ENCODE results near the gene DEXI.

DEXI gene

DNA sequence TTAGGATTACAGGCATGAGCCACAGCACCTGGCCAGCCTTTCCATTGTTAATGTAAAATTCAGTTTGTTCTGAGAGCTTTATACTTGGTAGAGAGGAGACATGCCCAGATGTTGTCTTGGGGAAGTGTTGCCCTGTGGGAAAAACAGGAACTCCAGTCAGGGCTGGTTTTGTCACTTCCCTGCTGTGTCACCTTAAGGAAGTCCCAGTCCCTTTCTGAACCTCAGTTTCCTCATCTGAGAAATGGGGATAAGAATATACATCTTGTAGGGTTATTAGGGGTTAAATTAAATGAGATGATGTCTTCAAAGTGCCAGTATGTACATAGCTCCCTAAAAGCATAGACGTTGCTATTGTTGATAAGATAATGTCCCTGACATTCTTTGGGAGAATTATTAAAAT, 27.3 kb upstream of the DEXI start:
- H3K36me3 ChIP-seq (ENCODE audit: control insufficient read depth in 2 of 2, insufficient read depth in 1 of 2, low read length in 2 of 2): peaks cover 5 to 67% of the 10 kb centered on the region in 2 experiments; a peak in 2 of 3 replicates
- ChIA-PET CTCF (interaction anchor here (0.8 to 8.2 kb wide), 3 partner anchors 287 to 411 kb away, joined by 3 to 58 read pairs (median 3); partner anchors contain the start of gene SOCS1), POLR2A (no interaction called here)
- TF ChIP-seq ZNF776 (tag by site-specific recombination; IDR thresholded peaks at IDR 0.05; ENCODE audit: borderline replicate concordance) (no peak), ZNF530 (tag by site-specific recombination; IDR thresholded peaks at IDR 0.05; ENCODE audit: low read depth) (no peak), ZNF112 (tag by site-specific recombination; IDR thresholded peaks at IDR 0.05) (no peak), ZNF747 (tag by site-specific recombination; IDR thresholded peaks at IDR 0.05) (no peak), ZNF664 (tag by site-specific recombination; IDR thresholded peaks at IDR 0.05) (no peak), ZSCAN4 (tag by site-specific recombination; IDR thresholded peaks at IDR 0.05) (no peak), ZNF510 (tag by site-specific recombination; IDR thresholded peaks at IDR 0.05; ENCODE audit: insufficient replicate concordance) (no peak), ZNF580 (tag by site-specific recombination; IDR thresholded peaks at IDR 0.05) (no peak), ZNF621 (tag by site-specific recombination; IDR thresholded peaks at IDR 0.05) (no peak), ZNF623 (tag by site-specific recombination; IDR thresholded peaks at IDR 0.05) (no peak), EGR2 (tag by site-specific recombination; IDR thresholded peaks at IDR 0.05; ENCODE audit: low read depth) (no peak), ZNF561 (tag by site-specific recombination; IDR thresholded peaks at IDR 0.05; ENCODE audit: borderline replicate concordance) (no peak), ZNF433 (tag by site-specific recombination; IDR thresholded peaks at IDR 0.05; ENCODE audit: low read depth) (no peak), ZNF19 (tag by site-specific recombination; IDR thresholded peaks at IDR 0.05; ENCODE audit: low read depth) (no peak)
- H3K27ac ChIP-seq (ENCODE audit: extremely low read depth, low read depth, low read length): no peak overlapping the region
- H3K4me3 ChIP-seq (ENCODE audit: low read depth, low read length): no peak overlapping the region
- H3K9me3 ChIP-seq (ENCODE audit: control insufficient read depth, insufficient read depth, low read depth, low read length): no peaks in the 10 kb centered on the region
- peaks cover 2% of the 10 kb centered on the region for H3K4me1 ChIP-seq (ENCODE audit: control insufficient read depth, insufficient read depth, low read length)

DNA sequence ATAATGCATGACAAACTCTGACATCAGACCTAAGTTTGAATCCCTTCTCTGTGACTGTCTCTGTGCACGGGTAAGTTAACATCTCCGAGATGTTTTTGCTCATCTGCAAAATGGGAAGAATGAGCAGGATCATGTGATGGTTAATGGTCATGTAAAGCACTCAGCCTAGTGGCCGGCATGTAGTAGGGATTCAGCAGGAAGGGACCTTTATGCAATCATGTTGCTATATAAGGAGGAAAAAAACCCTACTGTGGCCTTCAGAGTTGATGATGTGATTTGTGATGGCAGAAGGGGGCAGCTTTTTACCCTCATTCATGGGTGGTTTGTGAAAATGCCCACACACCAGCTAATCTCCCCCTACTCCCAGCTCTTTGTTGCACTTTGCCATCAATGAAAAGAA, 26.2 kb upstream of the DEXI start:
- Histone ChIP-seq H3K4me1 (ENCODE audit: control insufficient read depth, insufficient read depth, low read length) (peaks cover 2% of the 10 kb centered on the region), H3K4me3 (ENCODE audit: low read depth, low read length) (no peak overlapping the region), H3K27ac (ENCODE audit: extremely low read depth, low read depth, low read length) (no peak overlapping the region), H3K36me3 (ENCODE audit: control insufficient read depth in 2 of 2, insufficient read depth in 1 of 2, low read length in 2 of 2) (peaks cover 5 to 68% of the 10 kb centered on the region in 2 experiments; a peak in 2 of 3 replicates), H3K9me3 (ENCODE audit: control insufficient read depth, insufficient read depth, low read depth, low read length) (no peaks in the 10 kb centered on the region)
- POLR2A ChIA-PET: interaction anchor here (0.6 to 2.2 kb wide), 2 partner anchors 287 to 749 kb away, joined by 7 to 8 read pairs; partner anchors contain the start of gene SOCS1
- CTCF ChIA-PET: interaction anchor here (1.5 to 8.2 kb wide), 3 partner anchors 14 to 403 kb away, joined by 3 to 58 read pairs (median 12); partner anchors contain the start of gene SOCS1
- no peak for TF ChIP-seq ZNF274 (IDR thresholded peaks at IDR 0.05; ENCODE audit: low read length)
- no peak for TF ChIP-seq ZNF274 (tag by site-specific recombination; IDR thresholded peaks at IDR 0.05; ENCODE audit: borderline replicate concordance)
- no peak for TF ChIP-seq ZNF138 (tag by site-specific recombination; IDR thresholded peaks at IDR 0.05; ENCODE audit: borderline replicate concordance)
- TF ChIP-seq ZNF140 (tag by site-specific recombination; IDR thresholded peaks at IDR 0.05): no peak
- TF ChIP-seq EGR2 (tag by site-specific recombination; IDR thresholded peaks at IDR 0.05; ENCODE audit: low read depth): peak; percentile 49
- no peak for TF ChIP-seq ZNF184 (tag by site-specific recombination; IDR thresholded peaks at IDR 0.05)
- no peak for TF ChIP-seq ZNF654 (tag by site-specific recombination; IDR thresholded peaks at IDR 0.05; ENCODE audit: low read depth)
- TF ChIP-seq ZFHX2 (tag by site-specific recombination; conservative IDR thresholded peaks at IDR 0.05): peak; percentile 26; the same call in 1 of the 2 replicates
- TF ChIP-seq ZNF558 (tag by site-specific recombination; IDR thresholded peaks at IDR 0.05): no peak
- TF ChIP-seq ZFP41 (tag by site-specific recombination; IDR thresholded peaks at IDR 0.05; ENCODE audit: borderline replicate concordance): no peak
- TF ChIP-seq ZNF394 (tag by site-specific recombination; IDR thresholded peaks at IDR 0.05; ENCODE audit: borderline replicate concordance): no peak
- no peak for TF ChIP-seq ZNF624 (tag by site-specific recombination; IDR thresholded peaks at IDR 0.05)
- no peak for TF ChIP-seq BCL11A (tag by site-specific recombination; IDR thresholded peaks at IDR 0.05; ENCODE audit: low read depth)

Measured in HEK293 (cell line).